Fibroblast of skin of back (primary cell): ENCODE results near the gene RNF17.

ENCODE experiments used
- DNase-seq: peaks from one replicate; pipeline ENCODE4 v3.0.0-alpha.2; 2013

Gene RNF17

GRCh38 chr13:24858953-24859352 lies 95.0 kb downstream of the RNF17 start:
- no peak for DNase-seq

- DNase-seq: no peak
These were observed 96.8 kb downstream of the RNF17 start for GRCh38 chr13:24860770-24861169.

GRCh38 chr13:24861617-24862362 lies 97.8 kb downstream of the RNF17 start:
- no peak for DNase-seq

GRCh38 chr13:24863748-24864540 lies 100.0 kb downstream of the RNF17 start:
- DNase-seq: no peak

- DNase-seq: no peak
These were observed 100.6 kb downstream of the RNF17 start for GRCh38 chr13:24864579-24864978.

- DNase-seq: no peak
These were observed 101.4 kb downstream of the RNF17 start for GRCh38 chr13:24865163-24865953.

GRCh38 chr13:24866488-24866887 lies 102.5 kb downstream of the RNF17 start:
- DNase-seq: no peak

- no peak for DNase-seq
These were observed 104.9 kb downstream of the RNF17 start for GRCh38 chr13:24868874-24869273.

GRCh38 chr13:24870380-24870760 lies 106.4 kb downstream of the RNF17 start:
- no peak for DNase-seq

- DNase-seq: no peak
These were observed 111.6 kb downstream of the RNF17 start for GRCh38 chr13:24875566-24875965.

- DNase-seq: no peak
These were observed 113.6 kb downstream of the RNF17 start for GRCh38 chr13:24877531-24877930.

- DNase-seq: no peak
These were observed 114.4 kb downstream of the RNF17 start for GRCh38 chr13:24878340-24878739.

- no peak for DNase-seq
These were observed 118.7 kb downstream of the RNF17 start for GRCh38 chr13:24882665-24883064.

GRCh38 chr13:24887759-24888158 lies 123.8 kb downstream of the RNF17 start:
- no peak for DNase-seq

- DNase-seq: no peak
These were observed 124.4 kb downstream of the RNF17 start for GRCh38 chr13:24888291-24888931.

- no peak for DNase-seq
These were observed 126.3 kb downstream of the RNF17 start for GRCh38 chr13:24890256-24890655.

GRCh38 chr13:24891476-24892108 lies 127.6 kb downstream of the RNF17 start:
- no peak for DNase-seq

GRCh38 chr13:24892829-24893228 lies 128.9 kb downstream of the RNF17 start:
- no peak for DNase-seq

GRCh38 chr13:24893863-24894262 lies 129.9 kb downstream of the RNF17 start:
- no peak for DNase-seq

GRCh38 chr13:24894277-24894971 lies 130.5 kb downstream of the RNF17 start:
- DNase-seq: no peak

- no peak for DNase-seq
These were observed 131.0 kb downstream of the RNF17 start for GRCh38 chr13:24894972-24895300.

GRCh38 chr13:24896061-24896460 lies 132.1 kb downstream of the RNF17 start:
- no peak for DNase-seq
